GM18507 (cell line): ENCODE measurements around the gene TRIM15.
A peak's percentile ranks its signal among the peaks of the same experiment; 100 is the strongest.
"Not testable (repeated sequence)": the region's sequence is repeated elsewhere in the genome, so short reads cannot be mapped to it uniquely, and the experiment has no call there.

Experiments
- DNase-seq: peaks from one replicate; pipeline ENCODE4 v3.0.0; 2011; ENCODE audit warnings: low read depth; ENCODE audit not compliant: insufficient read length; ENCODE audit errors: extremely low spot score
- FAIRE-seq: peaks from 2 replicates; lab custom pipeline; 2011; peaks lifted over from hg19 to GRCh38; lab: Jason Lieb, UNC

The TRIM15 gene

GRCh38 chr6:30160008-30160784 is 3.1 kb upstream of the TRIM15 start:
- DNase-seq (no peak), FAIRE-seq (no peak)

- no peak for DNase-seq
- FAIRE-seq = no peak
Observed at GRCh38 chr6:30160785-30161531, 2.4 kb upstream of the TRIM15 start, which contains the start of gene TRIM10. Gene TRIM10 (minus strand): TSS chr6:30161211. CDS start chr6:30160858, 353 bp downstream.

- DNase-seq (no peak), FAIRE-seq (no peak)
Observed at GRCh38 chr6:30162265-30163089, 869 bp upstream of the TRIM15 start.

- DNase-seq (no peak), FAIRE-seq (no peak)
Observed at GRCh38 chr6:30163918-30164654, 740 bp downstream of the TRIM15 start.

- DNase-seq (no peak), FAIRE-seq (no peak)
Observed at GRCh38 chr6:30164714-30165113, 1.4 kb downstream of the TRIM15 start.

- FAIRE-seq, DNase-seq: not testable (repeated sequence)
Observed at GRCh38 chr6:30165238-30165637, 1.9 kb downstream of the TRIM15 start.

- DNase-seq (no peak), FAIRE-seq (peak; percentile 26)
Observed at GRCh38 chr6:30167101-30167500, 3.8 kb downstream of the TRIM15 start.

GRCh38 chr6:30168741-30169140 is 5.4 kb downstream of the TRIM15 start:
- no peak for FAIRE-seq

GRCh38 chr6:30169658-30170614 is 6.6 kb downstream of the TRIM15 start:
- FAIRE-seq = peak; percentile 70
- DNase-seq = no peak

More at GRCh38 chr6:30168741-30169140, 5.4 kb downstream of the TRIM15 start:
- no peak for DNase-seq

- no peak for FAIRE-seq
- no peak for DNase-seq
Observed at GRCh38 chr6:30171677-30172471, 8.5 kb downstream of the TRIM15 start.

- DNase-seq = no peak
- FAIRE-seq = no peak
Observed at GRCh38 chr6:30172681-30173080, 9.3 kb downstream of the TRIM15 start.

GRCh38 chr6:30175765-30176164 is 12.4 kb downstream of the TRIM15 start:
- DNase-seq = no peak
- FAIRE-seq = no peak

GRCh38 chr6:30178837-30179236 is 15.5 kb downstream of the TRIM15 start:
- DNase-seq (no peak), FAIRE-seq (no peak)

GRCh38 chr6:30180145-30180544 is 16.8 kb downstream of the TRIM15 start:
- DNase-seq (no peak), FAIRE-seq (no peak)

GRCh38 chr6:30184417-30185031 is 21.2 kb downstream of the TRIM15 start:
- no peak for FAIRE-seq
- DNase-seq = no peak

- no peak for DNase-seq
- FAIRE-seq = no peak
Observed at GRCh38 chr6:30185846-30186484, 22.6 kb downstream of the TRIM15 start.

- no peak for DNase-seq
- no peak for FAIRE-seq
Observed at GRCh38 chr6:30188541-30188940, 25.2 kb downstream of the TRIM15 start.
